SW480 (cell line): ENCODE results near the gene PARVG.

ENCODE experiments used
- DNase-seq: peaks from one replicate; pipeline ENCODE4 v3.0.0-alpha.2; 2016; ENCODE audit warnings: low spot score

Gene PARVG, protein sequence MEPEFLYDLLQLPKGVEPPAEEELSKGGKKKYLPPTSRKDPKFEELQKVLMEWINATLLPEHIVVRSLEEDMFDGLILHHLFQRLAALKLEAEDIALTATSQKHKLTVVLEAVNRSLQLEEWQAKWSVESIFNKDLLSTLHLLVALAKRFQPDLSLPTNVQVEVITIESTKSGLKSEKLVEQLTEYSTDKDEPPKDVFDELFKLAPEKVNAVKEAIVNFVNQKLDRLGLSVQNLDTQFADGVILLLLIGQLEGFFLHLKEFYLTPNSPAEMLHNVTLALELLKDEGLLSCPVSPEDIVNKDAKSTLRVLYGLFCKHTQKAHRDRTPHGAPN

GRCh38 chr22:44180706-44181032 lies at the start of gene PARVG:
TSS of gene PARVG (plus strand) at chr22:44180925. CDS start at chr22:44183330, 2,405 bp downstream.
- no peak for DNase-seq

- DNase-seq: no peak
These were observed 49.3 kb upstream of the PARVG start for GRCh38 chr22:44131412-44131811.

- no peak for DNase-seq
These were observed 48.6 kb upstream of the PARVG start for GRCh38 chr22:44131989-44132685.

DNA sequence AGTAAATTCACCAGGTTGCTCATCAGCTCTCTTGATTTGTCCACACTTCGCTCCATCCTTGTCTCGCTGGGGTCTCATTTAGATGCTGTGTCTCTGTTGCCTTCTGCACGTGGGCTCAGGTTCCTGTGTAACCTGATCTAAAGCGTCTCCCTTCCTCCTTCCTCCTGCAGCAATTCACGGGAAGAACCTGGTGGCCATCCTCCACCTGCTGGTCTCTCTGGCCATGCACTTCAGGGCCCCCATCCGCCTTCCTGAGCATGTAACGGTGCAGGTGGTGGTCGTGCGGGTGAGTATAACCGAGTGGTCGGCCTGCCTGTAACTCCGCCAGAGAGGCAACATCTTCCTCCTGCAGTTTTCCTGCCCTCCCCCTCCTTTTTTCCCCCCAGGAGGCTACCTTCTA lies 48.0 kb upstream of the PARVG start:
- DNase-seq: no peak

DNA sequence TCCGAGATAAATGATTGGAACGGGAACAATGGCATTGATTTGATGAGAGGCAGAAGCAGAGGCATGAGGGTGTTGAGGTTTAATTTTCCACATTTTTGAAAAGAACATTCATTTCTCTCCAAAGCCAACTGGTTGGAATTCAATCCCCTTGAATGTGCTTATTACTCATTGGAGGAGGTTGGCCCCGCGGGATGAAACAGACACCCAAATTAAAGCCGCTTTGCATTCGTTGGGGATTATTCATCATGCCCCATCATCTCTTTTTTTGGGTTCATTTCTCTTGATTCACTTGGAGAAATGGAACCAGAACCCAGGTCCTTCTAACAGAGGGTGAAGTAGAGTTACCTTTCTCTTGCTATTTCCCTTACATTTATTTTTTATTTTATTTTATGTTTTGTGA lies 47.6 kb upstream of the PARVG start:
- no peak for DNase-seq

DNA sequence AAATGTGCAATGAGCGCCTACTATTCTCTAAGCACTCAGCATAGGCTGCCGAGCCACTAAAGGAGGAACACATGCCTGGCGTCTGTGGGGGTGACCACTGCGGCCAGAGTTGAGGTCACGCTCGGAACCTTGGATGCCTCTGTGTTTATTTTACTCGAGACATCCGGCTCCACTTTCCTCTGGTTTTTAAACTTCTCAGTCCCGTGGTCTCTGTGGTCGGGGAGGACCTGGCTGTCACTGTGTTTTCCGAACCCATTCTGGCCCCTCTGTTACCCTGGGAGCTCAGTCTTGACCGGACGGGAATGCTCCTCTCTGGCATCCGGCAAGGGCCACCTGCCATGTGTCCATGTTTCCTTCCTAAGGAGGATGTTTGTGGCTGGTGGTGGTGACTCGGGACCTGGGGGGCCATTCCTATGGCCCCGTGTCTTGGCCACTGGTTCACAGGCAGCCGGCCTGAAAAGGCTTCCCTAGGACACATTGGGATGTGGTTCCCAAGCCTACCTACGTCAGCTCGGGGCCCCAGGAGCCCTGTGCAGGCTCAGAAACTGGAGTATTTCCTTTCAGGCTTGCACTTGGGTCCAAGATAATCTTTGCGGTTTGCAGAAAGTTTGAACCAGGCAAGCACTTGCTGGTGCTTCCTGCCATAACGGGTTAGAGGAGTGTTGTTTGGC lies 46.7 kb upstream of the PARVG start:
- no peak for DNase-seq

GRCh38 chr22:44136112-44136511 lies 44.6 kb upstream of the PARVG start:
- no peak for DNase-seq

DNA sequence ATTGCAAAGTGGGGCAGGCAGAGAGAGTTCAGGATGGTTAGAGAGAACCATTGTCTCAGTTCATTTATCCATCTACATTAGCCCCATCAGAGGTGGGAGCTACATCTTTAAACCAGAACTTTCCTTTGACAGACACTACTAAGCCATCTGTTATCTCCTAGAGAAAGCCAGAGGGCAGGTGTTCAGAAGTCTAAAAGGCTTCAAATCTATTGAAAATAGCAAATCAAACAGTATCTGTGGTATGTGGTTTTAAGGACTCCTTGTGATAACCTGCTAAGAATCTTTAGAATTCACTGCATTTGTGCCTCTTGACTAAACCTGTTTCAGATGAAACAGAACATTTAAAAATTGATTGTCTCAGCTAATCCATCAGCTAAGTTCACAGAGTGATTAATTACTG lies 43.9 kb upstream of the PARVG start:
- no peak for DNase-seq

DNA sequence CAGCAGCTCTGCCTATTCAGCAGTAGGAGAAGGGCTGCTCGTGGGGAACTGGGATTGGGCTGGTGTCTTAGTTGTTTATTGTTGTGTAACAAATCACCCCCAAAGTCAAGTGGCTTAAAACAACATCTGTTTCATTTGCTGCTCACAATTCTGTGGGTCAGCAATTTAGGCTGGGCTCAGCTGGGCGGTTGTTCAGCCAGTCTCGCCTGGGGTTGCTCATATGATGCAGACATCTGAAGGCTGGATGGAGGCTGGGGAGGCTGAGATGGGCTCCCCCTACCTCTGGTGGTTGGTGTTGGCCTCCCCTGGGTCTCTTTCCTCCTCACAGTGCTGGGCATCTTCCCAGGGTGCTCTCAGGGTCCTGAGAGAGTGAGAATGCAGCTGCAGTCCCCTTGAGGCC lies 43.3 kb upstream of the PARVG start:
- no peak for DNase-seq

DNA sequence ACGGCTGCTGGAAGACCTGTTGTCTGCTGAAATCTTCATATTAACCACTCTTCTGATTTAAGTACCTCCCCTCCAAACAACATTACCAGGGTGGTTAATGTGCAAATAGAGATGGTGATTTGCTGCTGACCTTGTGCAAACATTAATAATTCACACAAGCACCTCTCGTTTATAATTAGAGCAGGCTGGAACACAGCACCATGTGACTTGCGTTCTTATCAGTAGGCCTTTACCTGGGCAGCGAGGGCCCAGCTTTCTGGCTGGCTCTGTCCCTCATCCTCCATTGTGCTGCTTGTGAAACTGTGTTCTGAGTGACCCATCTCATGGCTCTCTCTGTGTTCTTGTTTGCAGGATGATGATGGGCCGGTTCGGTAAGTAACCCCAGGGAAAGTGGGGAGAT lies 41.0 kb upstream of the PARVG start:
- DNase-seq: no peak

GRCh38 chr22:44142421-44143104 lies 38.2 kb upstream of the PARVG start:
- no peak for DNase-seq

GRCh38 chr22:44143105-44143474 lies 37.6 kb upstream of the PARVG start:
- no peak for DNase-seq

- no peak for DNase-seq
These were observed 37.1 kb upstream of the PARVG start for GRCh38 chr22:44143579-44143978.

DNA sequence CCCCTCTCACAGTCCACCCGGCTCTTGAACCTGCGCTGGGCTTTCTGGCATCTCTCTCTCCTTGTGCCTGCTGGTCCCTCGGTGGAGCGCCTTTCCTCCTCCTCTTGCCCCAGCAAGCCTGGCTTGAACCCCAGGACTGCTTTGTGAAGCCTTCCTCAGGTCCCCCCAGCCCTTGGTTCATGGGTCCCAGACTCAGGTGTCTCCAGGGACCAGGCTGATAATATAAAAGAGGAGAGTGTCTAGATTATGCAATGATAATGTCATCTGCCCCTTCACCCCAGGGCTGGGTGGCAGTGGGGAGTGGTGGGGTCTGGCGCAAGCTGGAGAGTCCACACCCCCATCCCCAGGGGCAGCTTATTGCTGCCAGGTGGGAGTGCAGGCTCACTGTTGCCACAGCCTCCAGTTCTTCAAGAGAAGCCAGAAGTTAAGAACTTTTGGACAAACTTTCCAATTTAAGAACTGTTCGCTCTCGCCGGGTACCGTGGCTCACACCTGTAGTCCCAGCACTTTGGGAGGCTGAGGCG lies 36.6 kb upstream of the PARVG start:
- no peak for DNase-seq

GRCh38 chr22:44145544-44145943 lies 35.2 kb upstream of the PARVG start:
- DNase-seq: no peak

DNA sequence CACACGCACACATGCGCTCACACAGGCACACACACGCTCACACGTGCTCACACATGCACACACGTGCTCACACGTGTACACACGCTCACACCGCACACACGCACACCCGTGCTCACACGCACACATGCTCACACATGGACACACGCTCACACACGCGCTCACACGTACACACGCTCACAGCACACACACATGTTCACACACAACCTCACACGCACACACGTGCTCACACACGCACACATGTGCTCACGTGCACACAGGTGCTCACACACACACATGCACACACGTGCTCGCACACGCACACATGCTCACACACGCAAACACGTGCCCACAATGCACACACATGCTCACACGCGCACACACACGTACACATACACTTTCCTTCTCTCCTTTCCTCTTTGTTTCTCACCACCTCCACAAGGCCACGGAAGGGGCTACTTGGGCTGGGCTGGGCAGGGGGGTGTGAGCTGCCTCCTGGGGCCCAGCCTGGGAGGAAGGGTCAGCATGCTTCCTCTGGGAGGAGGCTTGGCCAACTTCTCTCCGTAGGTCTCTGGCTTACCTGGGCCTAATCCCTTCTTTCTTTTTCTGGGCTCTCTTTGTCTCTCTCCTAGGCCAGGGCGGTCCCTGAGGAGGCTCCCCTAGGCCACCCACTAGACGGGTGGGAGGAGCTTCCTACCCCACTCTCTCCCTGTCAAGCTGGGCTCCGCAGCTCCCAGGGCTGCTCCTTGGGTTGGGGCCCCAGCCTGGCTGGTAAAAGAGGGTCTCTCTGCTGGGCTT lies 34.5 kb upstream of the PARVG start:
- DNase-seq: no peak

- no peak for DNase-seq
These were observed 33.6 kb upstream of the PARVG start for GRCh38 chr22:44147008-44147645.

- DNase-seq: peak; percentile 33
These were observed 32.7 kb upstream of the PARVG start for GRCh38 chr22:44147821-44148574.

DNA sequence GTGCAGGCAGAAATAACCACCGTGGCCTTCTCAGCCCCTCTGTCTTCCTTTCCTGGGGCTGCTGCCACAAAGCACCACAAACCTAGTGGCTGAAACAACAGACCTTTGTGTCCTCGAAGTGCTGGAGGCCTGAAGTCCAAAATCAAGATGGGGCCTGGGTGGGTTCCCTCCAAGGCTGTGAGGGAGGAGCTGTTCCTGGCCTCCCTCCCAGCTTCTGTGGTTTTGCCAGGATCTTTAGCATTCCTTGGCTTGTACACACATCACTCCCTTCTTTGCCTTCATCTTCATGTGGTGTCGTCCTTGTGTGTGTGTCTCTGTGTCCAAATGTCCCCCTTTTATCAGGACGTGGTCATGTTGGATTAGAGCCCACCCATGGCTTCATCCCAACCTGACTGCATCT lies 29.0 kb upstream of the PARVG start:
- DNase-seq: peak; percentile 8

DNA sequence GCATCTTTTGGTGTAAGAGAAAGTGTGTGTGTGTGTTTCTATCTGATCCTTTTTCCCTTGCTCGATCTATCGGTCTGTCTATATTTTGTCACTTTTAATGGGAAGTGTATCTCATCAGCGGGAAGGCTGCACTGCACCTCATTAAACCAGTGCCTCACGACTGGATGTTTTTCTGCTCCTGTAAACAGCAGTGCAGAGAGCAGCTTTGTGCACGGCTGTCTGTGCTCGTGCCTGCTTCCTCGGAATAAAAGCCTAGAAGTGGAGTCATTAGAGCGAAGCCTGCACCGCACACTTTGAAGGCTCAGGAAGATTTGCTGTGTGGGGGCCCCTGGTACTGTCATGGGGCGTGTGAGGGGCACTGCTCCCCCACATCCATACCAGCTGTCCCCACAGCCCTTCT lies 27.0 kb upstream of the PARVG start:
- DNase-seq: no peak
